ENCODE measurements around the gene LPIN1.

The LPIN1 gene

DNA sequence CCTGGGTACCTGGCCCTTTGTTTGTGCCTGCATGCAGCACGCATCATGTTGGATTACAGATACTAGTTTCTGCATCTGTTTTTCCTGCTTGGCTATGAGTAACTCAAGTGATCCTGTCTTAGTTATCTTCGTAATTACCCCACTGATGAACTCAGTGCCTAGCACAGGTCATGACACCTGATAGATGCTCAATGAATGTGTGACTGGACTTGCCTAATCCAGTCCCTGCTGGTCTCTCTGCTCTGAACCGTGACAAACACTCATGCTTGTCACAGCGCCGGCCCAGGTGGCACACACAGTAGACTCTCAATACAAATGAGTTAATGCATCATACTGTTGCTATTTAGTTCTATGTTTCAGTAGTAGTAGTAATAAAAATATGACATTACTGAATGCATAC lies 45.2 kb upstream of the LPIN1 start:
- no peak for DNase-seq (ENCODE audit: low spot score)
- TF ChIP-seq, protein P1, sequence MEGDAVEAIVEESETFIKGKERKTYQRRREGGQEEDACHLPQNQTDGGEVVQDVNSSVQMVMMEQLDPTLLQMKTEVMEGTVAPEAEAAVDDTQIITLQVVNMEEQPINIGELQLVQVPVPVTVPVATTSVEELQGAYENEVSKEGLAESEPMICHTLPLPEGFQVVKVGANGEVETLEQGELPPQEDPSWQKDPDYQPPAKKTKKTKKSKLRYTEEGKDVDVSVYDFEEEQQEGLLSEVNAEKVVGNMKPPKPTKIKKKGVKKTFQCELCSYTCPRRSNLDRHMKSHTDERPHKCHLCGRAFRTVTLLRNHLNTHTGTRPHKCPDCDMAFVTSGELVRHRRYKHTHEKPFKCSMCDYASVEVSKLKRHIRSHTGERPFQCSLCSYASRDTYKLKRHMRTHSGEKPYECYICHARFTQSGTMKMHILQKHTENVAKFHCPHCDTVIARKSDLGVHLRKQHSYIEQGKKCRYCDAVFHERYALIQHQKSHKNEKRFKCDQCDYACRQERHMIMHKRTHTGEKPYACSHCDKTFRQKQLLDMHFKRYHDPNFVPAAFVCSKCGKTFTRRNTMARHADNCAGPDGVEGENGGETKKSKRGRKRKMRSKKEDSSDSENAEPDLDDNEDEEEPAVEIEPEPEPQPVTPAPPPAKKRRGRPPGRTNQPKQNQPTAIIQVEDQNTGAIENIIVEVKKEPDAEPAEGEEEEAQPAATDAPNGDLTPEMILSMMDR (IDR thresholded peaks at IDR 0.05; ENCODE audit: extremely low read depth, insufficient read depth, missing control alignments), result no peak
- in situ Hi-C loops (cut with MboI; ENCODE audit: low pct_unique_long_range_greater_than_20kb, low sequenced_read_pairs, unreplicated experiment), result no loop called here

DNA sequence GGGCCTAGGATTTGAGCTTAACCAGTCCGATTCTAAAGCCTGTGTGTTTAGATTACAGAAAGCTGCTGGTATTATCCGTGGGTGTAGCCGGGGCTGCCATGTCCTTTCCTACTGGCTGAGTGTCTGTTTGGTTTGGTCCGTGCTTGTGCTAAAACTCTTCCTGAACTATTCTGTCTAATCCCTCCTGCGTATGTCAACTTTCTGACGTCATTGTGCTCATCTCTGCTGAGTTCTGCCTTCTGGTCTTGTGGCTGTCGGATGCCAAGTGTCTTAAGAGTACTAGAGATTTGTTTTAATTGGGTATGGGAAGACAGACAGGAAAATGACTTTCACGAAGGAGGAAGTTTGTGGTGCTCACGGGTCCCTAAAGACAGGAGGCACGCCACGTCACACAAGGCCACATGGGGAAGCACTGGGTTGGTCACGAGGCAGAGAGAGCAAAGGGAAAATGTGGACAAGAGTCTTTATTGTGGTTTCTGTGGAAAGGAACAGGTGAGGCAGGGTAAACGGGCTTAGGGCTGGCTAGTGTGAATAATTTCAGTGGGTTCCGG lies 44.6 kb upstream of the LPIN1 start:
- TF ChIP-seq, protein P1 (IDR thresholded peaks at IDR 0.05; ENCODE audit: extremely low read depth, insufficient read depth, missing control alignments), result no peak
- in situ Hi-C loops (cut with MboI; ENCODE audit: low pct_unique_long_range_greater_than_20kb, low sequenced_read_pairs, unreplicated experiment), result no loop called here
- no peak for DNase-seq (ENCODE audit: low spot score)

DNA sequence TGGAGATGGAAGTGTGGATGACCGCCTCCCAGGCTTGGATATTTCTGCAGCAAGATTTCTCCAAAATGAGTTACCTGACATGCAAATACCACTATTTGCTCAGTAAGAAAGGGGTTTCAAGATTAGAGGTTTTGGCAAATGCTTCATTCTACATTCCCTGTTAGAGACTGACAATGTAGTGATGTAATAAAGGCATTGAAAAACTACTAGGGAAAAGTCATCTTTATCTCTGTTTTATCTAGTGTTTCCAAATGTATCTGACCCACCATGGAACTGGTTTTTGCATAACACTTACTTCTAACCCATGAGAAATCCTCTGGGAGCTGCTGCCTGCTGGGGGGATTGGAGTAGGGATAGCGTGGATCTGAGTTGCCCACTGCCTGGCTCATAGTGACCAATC lies 43.5 kb upstream of the LPIN1 start:
- TF ChIP-seq, protein P1 (IDR thresholded peaks at IDR 0.05; ENCODE audit: extremely low read depth, insufficient read depth, missing control alignments), result no peak
- in situ Hi-C loops (cut with MboI; ENCODE audit: low pct_unique_long_range_greater_than_20kb, low sequenced_read_pairs, unreplicated experiment), result no loop called here
- DNase-seq (ENCODE audit: low spot score), result no peak

DNA sequence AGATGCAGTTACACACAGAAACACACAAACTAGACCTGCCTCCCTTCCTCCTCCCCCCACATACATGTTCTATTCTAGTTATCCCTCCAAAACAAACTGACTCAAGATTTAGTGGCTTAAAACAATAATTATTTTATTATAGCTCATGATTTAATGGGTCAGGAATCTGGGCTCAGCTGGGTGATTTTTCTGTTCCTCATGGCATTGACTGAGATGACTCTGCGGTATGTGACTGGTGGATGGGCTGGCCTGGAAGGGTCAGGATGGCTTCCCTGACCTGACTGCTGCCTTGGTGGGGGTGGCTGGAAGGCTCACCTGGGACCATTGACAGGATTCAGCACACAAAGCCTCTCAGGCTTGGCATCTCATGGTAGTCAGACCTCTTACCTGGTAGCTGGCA lies 42.7 kb upstream of the LPIN1 start:
- TF ChIP-seq, protein P1 (IDR thresholded peaks at IDR 0.05; ENCODE audit: extremely low read depth, insufficient read depth, missing control alignments), result no peak
- in situ Hi-C loops (cut with MboI; ENCODE audit: low pct_unique_long_range_greater_than_20kb, low sequenced_read_pairs, unreplicated experiment), result no loop called here
- no peak for DNase-seq (ENCODE audit: low spot score)

DNA sequence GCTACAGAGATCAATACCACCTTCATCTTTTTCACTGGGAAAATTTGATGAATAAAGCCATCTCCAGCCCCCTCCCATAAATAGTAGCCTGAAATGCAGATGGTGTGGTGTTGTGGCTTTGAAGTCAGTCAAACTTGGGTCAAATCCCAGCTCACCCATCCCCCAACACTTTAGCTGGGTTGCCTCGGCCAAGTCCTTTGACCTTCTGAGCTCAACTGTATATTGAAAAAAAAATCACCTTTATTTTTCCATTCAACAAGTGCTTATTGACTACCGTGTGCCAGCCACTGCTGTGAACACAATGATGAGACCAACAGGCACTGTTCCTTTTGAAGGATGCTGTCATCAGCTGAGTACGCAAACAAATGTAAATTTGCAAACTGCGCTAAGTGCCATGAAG lies 41.4 kb upstream of the LPIN1 start:
- in situ Hi-C loops (cut with MboI; ENCODE audit: low pct_unique_long_range_greater_than_20kb, low sequenced_read_pairs, unreplicated experiment), result no loop called here
- DNase-seq (ENCODE audit: low spot score), result no peak
- TF ChIP-seq, protein P1 (IDR thresholded peaks at IDR 0.05; ENCODE audit: extremely low read depth, insufficient read depth, missing control alignments), result no peak

DNA sequence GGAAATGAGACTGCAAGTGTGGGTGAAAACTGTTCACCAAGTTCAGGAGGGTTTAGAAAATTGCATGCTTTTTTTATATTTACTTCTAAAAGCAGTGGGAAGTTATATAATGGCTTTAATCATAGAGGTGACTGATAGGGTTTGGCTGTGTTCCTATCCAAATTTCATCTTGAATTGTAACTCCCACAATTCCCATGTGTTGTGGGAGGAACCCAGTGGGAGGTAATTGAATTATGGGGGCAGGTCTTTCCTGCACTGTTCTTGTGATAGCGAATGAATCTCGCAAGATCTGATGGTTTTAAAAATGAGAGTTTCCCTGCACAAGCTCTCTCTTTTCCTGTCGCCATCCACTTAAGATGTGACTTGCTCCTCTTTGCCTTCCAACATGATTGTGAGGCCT lies 40.7 kb upstream of the LPIN1 start:
- no peak for DNase-seq (ENCODE audit: low spot score)
- TF ChIP-seq, protein P1 (IDR thresholded peaks at IDR 0.05; ENCODE audit: extremely low read depth, insufficient read depth, missing control alignments), result no peak
- in situ Hi-C loops (cut with MboI; ENCODE audit: low pct_unique_long_range_greater_than_20kb, low sequenced_read_pairs, unreplicated experiment), result no loop called here

DNA sequence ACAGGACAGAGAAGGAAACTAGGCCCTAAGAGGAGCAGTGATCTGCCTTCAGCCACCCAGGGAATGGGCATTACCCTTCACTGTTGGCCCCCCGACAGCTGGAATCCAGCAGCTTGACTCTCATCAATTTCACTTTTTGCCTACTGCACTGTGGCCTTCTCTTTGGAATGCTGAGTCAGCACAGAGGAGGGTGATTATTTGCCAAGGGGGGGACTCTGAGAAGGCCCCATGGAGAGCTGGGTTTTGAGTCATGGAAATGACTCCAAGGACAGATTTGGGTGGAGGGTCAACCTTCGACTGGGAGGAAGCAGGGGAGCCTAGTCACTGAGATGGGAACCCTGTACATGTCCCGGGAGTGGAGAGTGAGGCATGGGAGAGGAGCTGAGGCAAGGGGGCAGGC lies 38.3 kb upstream of the LPIN1 start:
- TF ChIP-seq, protein P1 (IDR thresholded peaks at IDR 0.05; ENCODE audit: extremely low read depth, insufficient read depth, missing control alignments), result no peak
- in situ Hi-C loops (cut with MboI; ENCODE audit: low pct_unique_long_range_greater_than_20kb, low sequenced_read_pairs, unreplicated experiment), result no loop called here
- DNase-seq (ENCODE audit: low spot score), result no peak
